ENCODE results near the gene FABP3.

Gene FABP3

DNA sequence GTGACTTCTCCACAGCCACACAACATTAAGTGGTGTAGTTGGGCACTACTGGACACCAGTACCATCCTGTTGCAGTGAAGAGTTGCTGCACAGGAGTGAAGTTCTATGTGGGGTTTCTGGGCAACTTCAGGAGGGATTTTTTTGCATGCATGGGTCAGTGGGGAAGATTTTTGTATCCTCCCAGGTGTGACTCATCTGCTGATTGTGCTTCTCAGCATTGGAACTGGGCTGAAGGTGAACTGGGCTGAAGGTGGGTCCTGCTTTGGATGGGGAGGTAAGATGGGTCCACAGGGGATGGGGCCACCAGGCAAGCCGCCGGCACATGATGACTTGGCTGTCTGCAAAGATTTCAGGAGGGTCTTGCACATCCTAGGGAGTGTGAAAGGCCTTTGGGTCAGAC lies 42.8 kb upstream of the FABP3 start:
- no peak overlapping the region for H3K4me3 ChIP-seq (ENCODE audit: control insufficient read depth in 1 of 7, extremely low read depth in 1 of 7, insufficient read depth in 4 of 7, low read depth in 2 of 7, low read length in 6 of 7)
- ChIA-PET POLR2A (no interaction called here), CTCF (interaction anchor here (9.1 kb wide), 1 partner anchor 19 kb away, joined by 104 read pairs; no protein-coding TSS in a partner anchor)
- H3K9me3 ChIP-seq (ENCODE audit: control extremely low read depth in 1 of 5, control insufficient read depth in 4 of 5, insufficient read depth in 2 of 5, low read depth in 1 of 5, low read length in 4 of 5) = no peaks in the 10 kb centered on the region
- WGBS (ENCODE audit: insufficient coverage) = no CpG with 5 or more reads among the region's 2 CpGs
- peaks cover 0 to 52% (median 19%) of the 10 kb centered on the region in 5 experiments for H3K27me3 ChIP-seq (replicated peaks in 2 of 5; ENCODE audit: control insufficient read depth in 4 of 5, insufficient read depth in 5 of 5, low read length in 4 of 5)
- peaks cover 0 to 18% (median 15%) of the 10 kb centered on the region in 4 experiments for H3K4me1 ChIP-seq (ENCODE audit: control extremely low read depth in 1 of 4, control insufficient read depth in 4 of 4, insufficient read depth in 4 of 4, low read length in 3 of 4)
- DNase-seq = no peak
- no peaks in the 10 kb centered on the region for H3K36me3 ChIP-seq (ENCODE audit: control insufficient read depth in 4 of 4, insufficient read depth in 4 of 4, low read length in 3 of 4)
- no peak overlapping the region for H3K27ac ChIP-seq (ENCODE audit: insufficient read depth in 1 of 2, low read depth in 1 of 2, low read length in 2 of 2, poor library complexity in 1 of 2, severe bottlenecking in 2 of 2)

DNA sequence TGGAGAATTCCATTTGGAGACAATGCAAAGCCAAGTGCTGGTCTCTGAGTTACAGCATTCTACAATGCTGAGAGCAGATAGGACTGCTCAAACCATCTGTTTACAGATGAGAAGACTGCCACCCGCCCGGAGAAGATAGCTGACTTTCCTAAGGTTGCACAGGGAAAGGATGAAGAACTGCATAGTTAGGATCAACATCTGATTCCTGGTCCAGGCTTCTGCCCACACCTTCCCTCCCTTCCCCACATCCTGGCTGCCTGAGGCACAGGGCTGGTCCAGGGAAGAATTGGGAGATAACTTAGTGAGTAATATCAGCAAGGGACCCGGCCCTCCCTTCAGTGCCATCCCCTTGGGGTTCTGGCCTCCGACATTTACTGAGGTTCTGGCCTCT lies 42.1 kb upstream of the FABP3 start:
- 100% methylated on average over 2 of the region's 4 CpGs for WGBS (ENCODE audit: insufficient coverage)
- ChIA-PET POLR2A (no interaction called here), CTCF (interaction anchor here (1.0 kb wide), 1 partner anchor 9 kb away, joined by 3 read pairs; no protein-coding TSS in a partner anchor)
- Histone ChIP-seq H3K27ac (ENCODE audit: insufficient read depth in 1 of 2, low read depth in 1 of 2, low read length in 2 of 2, poor library complexity in 1 of 2, severe bottlenecking in 2 of 2) (no peak overlapping the region), H3K27me3 (replicated peaks in 2 of 5; ENCODE audit: control insufficient read depth in 4 of 5, insufficient read depth in 5 of 5, low read length in 4 of 5) (peaks cover 0 to 59% (median 22%) of the 10 kb centered on the region in 5 experiments), H3K4me1 (ENCODE audit: control extremely low read depth in 1 of 4, control insufficient read depth in 4 of 4, insufficient read depth in 4 of 4, low read length in 3 of 4) (peaks cover 0 to 18% (median 15%) of the 10 kb centered on the region in 4 experiments), H3K36me3 (ENCODE audit: control insufficient read depth in 4 of 4, insufficient read depth in 4 of 4, low read length in 3 of 4) (no peaks in the 10 kb centered on the region), H3K9me3 (ENCODE audit: control extremely low read depth in 1 of 5, control insufficient read depth in 4 of 5, insufficient read depth in 2 of 5, low read depth in 1 of 5, low read length in 4 of 5) (no peaks in the 10 kb centered on the region), H3K4me3 (ENCODE audit: control insufficient read depth in 1 of 7, extremely low read depth in 1 of 7, insufficient read depth in 4 of 7, low read depth in 2 of 7, low read length in 6 of 7) (no peak overlapping the region)
- DNase-seq = no peak

DNA sequence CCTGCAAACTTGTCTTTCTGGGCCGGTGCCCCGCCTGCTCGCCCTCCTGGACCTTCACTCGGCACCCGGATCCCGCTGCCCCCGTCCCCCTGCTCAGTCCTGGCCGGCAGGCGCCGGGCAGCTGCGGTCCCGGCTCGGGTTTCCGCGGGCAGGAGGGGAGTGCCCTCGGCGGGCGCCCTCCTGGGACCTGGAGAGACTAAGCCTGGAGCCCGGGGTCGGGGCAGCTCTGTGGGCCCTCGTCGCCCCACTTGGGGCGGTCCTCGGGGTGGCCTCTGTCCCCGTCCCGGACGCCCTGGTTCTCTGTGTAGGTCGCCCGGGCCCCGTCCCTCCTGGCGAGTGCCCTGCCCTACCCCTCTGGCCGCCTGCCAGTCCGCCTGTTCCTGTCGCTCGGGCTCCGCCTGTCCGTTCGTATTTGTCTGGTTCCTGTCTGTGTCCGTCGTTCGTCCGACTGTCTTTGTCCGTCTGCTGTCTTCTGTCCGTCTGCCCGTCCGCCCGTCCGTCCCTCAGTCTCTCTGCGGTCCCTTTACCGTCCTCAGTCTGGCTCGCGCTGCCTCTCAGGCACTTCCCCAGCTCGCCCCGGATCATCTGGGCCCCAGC lies 40.6 kb upstream of the FABP3 start:
- Histone ChIP-seq H3K36me3 (ENCODE audit: control insufficient read depth in 4 of 4, insufficient read depth in 4 of 4, low read length in 3 of 4) (no peaks in the 10 kb centered on the region), H3K27ac (ENCODE audit: insufficient read depth in 1 of 2, low read depth in 1 of 2, low read length in 2 of 2, poor library complexity in 1 of 2, severe bottlenecking in 2 of 2) (no peak overlapping the region), H3K9me3 (ENCODE audit: control extremely low read depth in 1 of 5, control insufficient read depth in 4 of 5, insufficient read depth in 2 of 5, low read depth in 1 of 5, low read length in 4 of 5) (no peaks in the 10 kb centered on the region), H3K4me1 (ENCODE audit: control extremely low read depth in 1 of 4, control insufficient read depth in 4 of 4, insufficient read depth in 4 of 4, low read length in 3 of 4) (peaks cover 0 to 18% (median 15%) of the 10 kb centered on the region in 4 experiments), H3K4me3 (ENCODE audit: control insufficient read depth in 1 of 7, extremely low read depth in 1 of 7, insufficient read depth in 4 of 7, low read depth in 2 of 7, low read length in 6 of 7) (peak overlapping the region; percentile 13 to 78 (median 68)), H3K27me3 (replicated peaks in 2 of 5; ENCODE audit: control insufficient read depth in 4 of 5, insufficient read depth in 5 of 5, low read length in 4 of 5) (peaks cover 0 to 60% (median 22%) of the 10 kb centered on the region in 5 experiments)
- ChIA-PET CTCF (interaction anchor here (1.1 kb wide), 1 partner anchor 17 kb away, joined by 3 read pairs; no protein-coding TSS in a partner anchor), POLR2A (no interaction called here)
- peak in 1 of 3 donors; percentile 50 for DNase-seq
- WGBS (ENCODE audit: insufficient coverage) = under 1% methylated on average over 46 of the region's 54 CpGs

DNA sequence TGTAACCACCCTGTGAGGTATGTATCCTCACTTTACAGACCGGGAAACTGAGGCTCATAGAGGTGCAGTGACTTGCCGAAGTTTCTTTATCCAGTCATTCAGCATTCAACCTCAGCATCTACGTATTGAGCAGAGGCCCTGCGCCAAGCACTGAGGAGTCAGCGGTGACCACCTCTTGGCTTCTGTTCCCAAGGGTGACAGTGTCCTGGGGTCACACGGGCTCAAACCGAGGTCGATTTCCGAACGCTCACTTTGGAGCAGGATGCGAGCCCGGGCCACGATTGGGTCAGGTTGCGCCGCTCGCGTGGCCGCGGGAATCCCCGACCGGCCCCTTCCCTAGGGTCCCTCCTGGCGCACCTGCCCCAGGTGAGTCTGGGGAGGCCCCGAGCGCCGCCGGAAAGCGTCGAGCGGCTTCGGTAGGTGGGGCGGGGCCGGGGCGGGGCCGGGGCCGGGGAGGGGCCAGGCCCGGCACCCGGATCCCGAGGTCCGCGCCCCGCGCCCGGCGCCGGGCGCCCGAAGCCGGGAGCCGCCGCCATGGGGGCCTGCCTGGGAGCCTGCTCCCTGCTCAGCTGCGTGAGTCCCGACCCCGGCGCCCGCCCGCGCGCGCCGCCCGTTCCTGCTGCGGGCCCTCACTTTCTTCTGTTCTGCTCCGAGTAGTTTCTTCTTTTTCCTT lies 40.0 kb upstream of the FABP3 start, which contains the start of gene SERINC2:
Gene SERINC2 (plus strand): TSS at position 482 of the 673 bp plus-strand sequence. CDS start 53 bp downstream, at position 535.
- Histone ChIP-seq H3K27ac (ENCODE audit: insufficient read depth in 1 of 2, low read depth in 1 of 2, low read length in 2 of 2, poor library complexity in 1 of 2, severe bottlenecking in 2 of 2) (no peak within 1 kb of the TSS), H3K27me3 (replicated peaks in 2 of 5; ENCODE audit: control insufficient read depth in 4 of 5, insufficient read depth in 5 of 5, low read length in 4 of 5) (peaks cover 0 to 60% (median 22%) of the 10 kb centered on the region in 5 experiments), H3K4me3 (ENCODE audit: control insufficient read depth in 1 of 7, extremely low read depth in 1 of 7, insufficient read depth in 4 of 7, low read depth in 2 of 7, low read length in 6 of 7) (peak within 1 kb of the TSS; percentile 13 to 78 (median 68)), H3K4me1 (ENCODE audit: control extremely low read depth in 1 of 4, control insufficient read depth in 4 of 4, insufficient read depth in 4 of 4, low read length in 3 of 4) (peaks cover 0 to 18% (median 15%) of the 10 kb centered on the region in 4 experiments), H3K9me3 (ENCODE audit: control extremely low read depth in 1 of 5, control insufficient read depth in 4 of 5, insufficient read depth in 2 of 5, low read depth in 1 of 5, low read length in 4 of 5) (no peaks in the 10 kb centered on the region), H3K36me3 (ENCODE audit: control insufficient read depth in 4 of 4, insufficient read depth in 4 of 4, low read length in 3 of 4) (no peaks in the 10 kb centered on the region)
- peak in 1 of 3 donors; percentile 13 for DNase-seq
- POLR2A ChIA-PET = no interaction called here
- CTCF ChIA-PET = interaction anchor here (1.1 to 2.7 kb wide), 2 partner anchors 17 to 136 kb away, joined by 7 to 8 read pairs; no protein-coding TSS in a partner anchor
- WGBS (ENCODE audit: insufficient coverage) = 3% methylated on average over 58 of the region's 63 CpGs

DNA sequence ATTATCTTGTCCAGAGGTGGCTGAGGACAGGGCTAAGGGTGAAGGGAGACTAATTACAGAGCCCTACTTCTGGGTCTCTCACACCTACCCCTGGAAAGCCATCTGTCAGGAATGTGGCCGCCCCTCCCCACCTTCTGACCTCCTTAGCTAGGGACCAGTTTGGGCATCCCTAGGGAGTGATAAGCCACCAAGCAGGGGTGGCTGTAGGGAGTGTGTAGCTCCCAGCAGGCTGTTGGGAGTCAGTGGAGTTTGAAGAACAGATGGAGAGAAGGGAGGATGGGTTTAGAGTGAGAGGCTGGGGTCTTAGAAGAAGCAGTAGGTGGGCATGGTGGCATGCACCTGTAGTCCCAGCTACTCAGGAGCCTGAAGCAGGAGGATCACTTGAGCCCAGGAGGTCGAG lies 39.3 kb upstream of the FABP3 start:
- POLR2A ChIA-PET = no interaction called here
- H3K27me3 ChIP-seq (replicated peaks in 2 of 5; ENCODE audit: control insufficient read depth in 4 of 5, insufficient read depth in 5 of 5, low read length in 4 of 5) = peaks cover 0 to 60% (median 22%) of the 10 kb centered on the region in 5 experiments
- DNase-seq = no peak

DNA sequence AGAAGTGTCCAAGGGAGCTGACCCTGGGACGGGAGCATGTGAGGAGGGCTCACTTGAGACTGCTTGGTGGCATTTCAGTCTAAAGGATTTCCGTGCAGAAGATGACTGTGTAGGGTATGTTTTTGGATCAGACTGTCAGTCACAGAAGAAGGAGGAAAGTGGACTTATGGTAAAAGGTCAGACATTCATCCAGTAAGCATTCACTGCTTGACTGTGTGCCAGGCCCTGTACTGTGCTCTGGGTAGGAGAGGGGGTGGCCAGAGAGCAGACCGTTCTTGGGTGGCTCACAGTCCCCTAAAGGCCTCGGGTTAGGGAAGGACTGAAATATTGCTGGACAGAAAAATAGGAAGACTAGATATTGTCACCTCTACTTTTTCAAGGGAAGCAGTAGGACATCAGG lies 38.0 kb upstream of the FABP3 start:
- DNase-seq = no peak
- ChIA-PET POLR2A (no interaction called here), CTCF (interaction anchor here (0.9 to 2.7 kb wide), 4 partner anchors 8 to 138 kb away, joined by 3 to 7 read pairs (median 4); no protein-coding TSS in a partner anchor)
- no peaks in the 10 kb centered on the region for H3K36me3 ChIP-seq (ENCODE audit: control insufficient read depth in 4 of 4, insufficient read depth in 4 of 4, low read length in 3 of 4)
- peaks cover 0 to 18% (median 15%) of the 10 kb centered on the region in 4 experiments for H3K4me1 ChIP-seq (ENCODE audit: control extremely low read depth in 1 of 4, control insufficient read depth in 4 of 4, insufficient read depth in 4 of 4, low read length in 3 of 4)
- no peak overlapping the region for H3K27ac ChIP-seq (ENCODE audit: insufficient read depth in 1 of 2, low read depth in 1 of 2, low read length in 2 of 2, poor library complexity in 1 of 2, severe bottlenecking in 2 of 2)
- H3K4me3 ChIP-seq (ENCODE audit: control insufficient read depth in 1 of 7, extremely low read depth in 1 of 7, insufficient read depth in 4 of 7, low read depth in 2 of 7, low read length in 6 of 7) = no peak overlapping the region
- peaks cover 0 to 53% (median 22%) of the 10 kb centered on the region in 5 experiments for H3K27me3 ChIP-seq (replicated peaks in 2 of 5; ENCODE audit: control insufficient read depth in 4 of 5, insufficient read depth in 5 of 5, low read length in 4 of 5)
- WGBS (ENCODE audit: insufficient coverage) = 93% methylated on average over 4 of the region's 4 CpGs
- H3K9me3 ChIP-seq (ENCODE audit: control extremely low read depth in 1 of 5, control insufficient read depth in 4 of 5, insufficient read depth in 2 of 5, low read depth in 1 of 5, low read length in 4 of 5) = no peaks in the 10 kb centered on the region

More for the DNA sequence above, 39.3 kb upstream of the FABP3 start:
- Histone ChIP-seq H3K9me3 (ENCODE audit: control extremely low read depth in 1 of 5, control insufficient read depth in 4 of 5, insufficient read depth in 2 of 5, low read depth in 1 of 5, low read length in 4 of 5) (no peaks in the 10 kb centered on the region), H3K4me3 (ENCODE audit: control insufficient read depth in 1 of 7, extremely low read depth in 1 of 7, insufficient read depth in 4 of 7, low read depth in 2 of 7, low read length in 6 of 7) (no peak overlapping the region), H3K27ac (ENCODE audit: insufficient read depth in 1 of 2, low read depth in 1 of 2, low read length in 2 of 2, poor library complexity in 1 of 2, severe bottlenecking in 2 of 2) (no peak overlapping the region), H3K4me1 (ENCODE audit: control extremely low read depth in 1 of 4, control insufficient read depth in 4 of 4, insufficient read depth in 4 of 4, low read length in 3 of 4) (peaks cover 0 to 18% (median 15%) of the 10 kb centered on the region in 4 experiments), H3K36me3 (ENCODE audit: control insufficient read depth in 4 of 4, insufficient read depth in 4 of 4, low read length in 3 of 4) (no peaks in the 10 kb centered on the region)
- CTCF ChIA-PET = interaction anchor here (1.1 to 2.7 kb wide), 3 partner anchors 9 to 137 kb away, joined by 5 to 8 read pairs (median 7); no protein-coding TSS in a partner anchor
- WGBS (ENCODE audit: insufficient coverage) = 56% methylated on average over 2 of the region's 2 CpGs

Measured in common myeloid progenitor, CD34-positive (primary cell).